Skin of body (tissue), 2 donors: ENCODE data around the gene XPNPEP2. TPM values are rescaled to one million over a fixed set of nuclear protein-coding genes. Genes with fewer than 3 reads are reported as not detected.

Experiments used
- DNase-seq: peaks from one replicate; lab custom pipeline; 2025; lab: John Stamatoyannopoulos, UW
- total RNA-seq: library from RNA; depleted of rRNA; stranded (reverse); fragments of >200 nt; gene quantifications from one replicate; pipeline ENCODE4 v1.2.3, GENCODE V29; 2014

Gene XPNPEP2
- total RNA-seq, 1 donor from 2014 or later = 4.1 TPM

- no peak for DNase-seq
Measured at GRCh38 chrX:129777218-129778030, 38.6 kb downstream of the XPNPEP2 start.

GRCh38 chrX:129779086-129779672 lies 40.4 kb downstream of the XPNPEP2 start:
- DNase-seq = no peak

- DNase-seq = no peak
Measured at GRCh38 chrX:129779747-129780146, 41.0 kb downstream of the XPNPEP2 start, which contains the start of gene SASH3. Gene SASH3 (plus strand): TSS chrX:129779949. CDS start chrX:129780098, 149 bp downstream.

GRCh38 chrX:129780441-129781105 lies 41.8 kb downstream of the XPNPEP2 start:
- no peak for DNase-seq

- DNase-seq = no peak
Measured at GRCh38 chrX:129781134-129781672, 42.4 kb downstream of the XPNPEP2 start.

GRCh38 chrX:129781680-129782495 lies 43.1 kb downstream of the XPNPEP2 start:
- DNase-seq = no peak

- no peak for DNase-seq
Measured at GRCh38 chrX:129782706-129783105, 43.9 kb downstream of the XPNPEP2 start.

GRCh38 chrX:129783291-129783713 lies 44.5 kb downstream of the XPNPEP2 start:
- DNase-seq = no peak

- no peak for DNase-seq
Measured at GRCh38 chrX:129784371-129784770, 45.6 kb downstream of the XPNPEP2 start.

- DNase-seq = no peak
Measured at GRCh38 chrX:129785160-129785947, 46.6 kb downstream of the XPNPEP2 start.

GRCh38 chrX:129786210-129786651 lies 47.5 kb downstream of the XPNPEP2 start:
- no peak for DNase-seq

GRCh38 chrX:129787336-129788055 lies 48.7 kb downstream of the XPNPEP2 start:
- DNase-seq = no peak

GRCh38 chrX:129788527-129788926 lies 49.7 kb downstream of the XPNPEP2 start:
- DNase-seq = no peak

GRCh38 chrX:129790146-129790545 lies 51.4 kb downstream of the XPNPEP2 start:
- DNase-seq = no peak

GRCh38 chrX:129790808-129791207 lies 52.0 kb downstream of the XPNPEP2 start:
- DNase-seq = no peak

- no peak for DNase-seq
Measured at GRCh38 chrX:129791336-129791735, 52.6 kb downstream of the XPNPEP2 start.

- DNase-seq = no peak
Measured at GRCh38 chrX:129791961-129792570, 53.3 kb downstream of the XPNPEP2 start.

GRCh38 chrX:129792586-129793291 lies 54.0 kb downstream of the XPNPEP2 start:
- DNase-seq = no peak
